Pancreas (tissue), 10 donors: ENCODE data around the gene MS4A4E. TPM values are rescaled to one million over a fixed set of nuclear protein-coding genes. Genes with fewer than 3 reads are reported as not detected.

Experiments
- ATAC-seq, 4 donors: fragments of 200-7000 bp; cut with Tn5 transposase; one replicate each; pipeline versions ENCODE4 v1.8.0 to v1.9.1; 2020; ENCODE audit warnings: mild to moderate bottlenecking in 4 of 4, moderate library complexity in 4 of 4
- DNase-seq, 6 donors: peaks; one replicate each; pipeline ENCODE4 v3.0.0-alpha.2; 2020
- FAIRE-seq: peaks from 2 replicates; lab custom pipeline; 2012; peaks lifted over from hg19 to GRCh38; lab: Jason Lieb, UNC
- H3K27ac ChIP-seq, 4 donors: fragments of 200-600 bp; sonication (generic); 1 replicate in 3 of 4; 2 replicates in 1 of 4; pipeline versions ENCODE4 v1.5.0 to v1.8.0; 2020
- H3K27me3 ChIP-seq, 4 donors: fragments of 200-600 bp; one replicate each; pipeline ENCODE4 v1.8.0; 2021
- H3K36me3 ChIP-seq, 3 donors: fragments of 200-600 bp; sonication (generic) in 1 of 3; one replicate each; pipeline versions ENCODE4 v1.5.0 to v1.8.0; 2020 to 2021
- H3K4me1 ChIP-seq, 3 donors: fragments of 200-600 bp; one replicate each; pipeline ENCODE4 v1.8.0; 2021
- H3K4me3 ChIP-seq, 4 donors: fragments of 200-600 bp; sonication (generic) in 2 of 4; one replicate each; pipeline versions ENCODE4 v1.5.0 to v1.8.0; 2020 to 2021
- H3K9me3 ChIP-seq, 4 donors: fragments of 200-600 bp; one replicate each; pipeline ENCODE4 v1.8.0; 2021
- CTCF ChIP-seq, 4 donors: fragments of 200-600 bp; sonication (generic) in 3 of 4; IDR thresholded peaks; one replicate each; pipeline versions ENCODE4 v1.5.0 to v1.8.0; 2021; ENCODE audit warnings: antibody characterized with exemption in 4 of 4
- WGBS, 2 donors: extraction: QIAGEN DNeasy Blood & Tissue Kit; methylation state at CpG; one replicate each; pipeline ENCODE4 v1.1.7; 2013; 5-methylcytosine and 5-hydroxymethylcytosine counted together
- intact Hi-C, 3 donors: fragments of 100-400 bp; cut with DNase I; formaldehyde crosslinking; loops; one replicate each; pipeline versions ENCODE4 v1.11.1 to v1.14.2; 2022
- polyA plus RNA-seq, 2 donors: library from polyadenylated mRNA; stranded (reverse); fragments of 200-250 nt; gene quantifications; one replicate each; pipeline ENCODE4 v1.2.3, GENCODE V29; 2013
- total RNA-seq, 6 donors: library from RNA; stranded (reverse); fragmentation: NEBNext Ultra II Directional in 4 of 6; extraction: Animal tissue kit (Norgen Biotek cat#: 25700) in 4 of 6; gene quantifications; one replicate each; pipeline versions ENCODE4 v1.2.1 to v1.2.4, GENCODE V29; 2021 to 2023
- donor health status: healthy with polysubstance abuse.
- donor health status: DM: no; HTN: no; CAD: no; lungs with moderate emphysema.
- donor health status: DM: no; HTN: no; CAD: no.
- donor health status: control.
- donor health status: control.
- donor health status: Bipolar disorder and iron deficiency.
- donor health status: DM: yes; HTN: yes; CAD: no.
- donor health status: DM: no; HTN: no; CAD: no.
- donor health status: DM: no; HTN: no; CAD: no.
- donor health status: DM: yes; HTN: yes; CAD: no.

Gene MS4A4E
- total and polyA plus RNA-seq, 8 donors = 0.14 to 3.3 (median 0.35) TPM; not detected in 1

- 68 to 75% methylated on average over 4 of the region's 4 CpGs for WGBS, 2 donors
- intact Hi-C loops = no loop called here
- H3K4me1 ChIP-seq = no peaks in the 10 kb centered on the region
- H3K9me3 ChIP-seq = no peaks in the 10 kb centered on the region
- no peaks in the 10 kb centered on the region for H3K27me3 ChIP-seq
- ATAC-seq (peak in 1 of 4 donors; percentile 55), DNase-seq (no peak), FAIRE-seq (no peak)
- H3K27ac ChIP-seq = no peak overlapping the region
- no peaks in the 10 kb centered on the region for H3K36me3 ChIP-seq
- no peak overlapping the region for H3K4me3 ChIP-seq
- TF ChIP-seq CTCF (IDR thresholded peaks at IDR 0.05) = no peak
Measured at GRCh38 chr11:60263402-60263801, 20.5 kb upstream of the MS4A4E start.

GRCh38 chr11:60261014-60261413 is 18.1 kb upstream of the MS4A4E start:
- Histone ChIP-seq H3K4me3 (no peak overlapping the region), H3K36me3 (no peaks in the 10 kb centered on the region), H3K9me3 (no peaks in the 10 kb centered on the region), H3K27me3 (no peaks in the 10 kb centered on the region), H3K4me1 (no peaks in the 10 kb centered on the region), H3K27ac (no peak overlapping the region)
- DNase-seq (no peak), FAIRE-seq (no peak), ATAC-seq (no peak)
- WGBS, 2 donors = 76 to 89% methylated on average over 4 of the region's 4 CpGs
- TF ChIP-seq CTCF (IDR thresholded peaks at IDR 0.05) = no peak
- intact Hi-C loops = no loop called here

GRCh38 chr11:60257956-60258722 is 15.2 kb upstream of the MS4A4E start:
- no peak for TF ChIP-seq CTCF (IDR thresholded peaks at IDR 0.05)
- intact Hi-C loops = no loop called here
- WGBS, 2 donors = 82 to 89% methylated on average over 4 of the region's 4 CpGs
- ATAC-seq (no peak), FAIRE-seq (no peak), DNase-seq (no peak)
- no peak overlapping the region for H3K27ac ChIP-seq
- no peak overlapping the region for H3K4me3 ChIP-seq
- no peaks in the 10 kb centered on the region for H3K9me3 ChIP-seq
- no peaks in the 10 kb centered on the region for H3K36me3 ChIP-seq
- H3K27me3 ChIP-seq = no peaks in the 10 kb centered on the region
- H3K4me1 ChIP-seq = no peaks in the 10 kb centered on the region

- DNase-seq = no peak
- H3K27me3 ChIP-seq = no peaks in the 10 kb centered on the region
- peak in 2 of 4 donors; percentile 35 to 45 for ATAC-seq
- no peak overlapping the region for H3K27ac ChIP-seq
- intact Hi-C loops = no loop called here
- FAIRE-seq = no peak
- no peaks in the 10 kb centered on the region for H3K36me3 ChIP-seq
- H3K9me3 ChIP-seq = no peaks in the 10 kb centered on the region
- no peak for TF ChIP-seq CTCF (IDR thresholded peaks at IDR 0.05)
- WGBS, 2 donors = 29 to 53% methylated on average over 2 of the region's 2 CpGs
- no peaks in the 10 kb centered on the region for H3K4me1 ChIP-seq
- H3K4me3 ChIP-seq = no peak overlapping the region
Measured at GRCh38 chr11:60252213-60253108, 9.5 kb upstream of the MS4A4E start.
